Psoas muscle (tissue), 8 donors: ENCODE measurements around the gene TTLL10. TPM values are rescaled to one million over a fixed set of nuclear protein-coding genes. Genes with fewer than 3 reads are reported as not detected.

ENCODE experiments used
- ATAC-seq, 4 donors: fragments of 200-7000 bp; cut with Tn5 transposase; one replicate each; pipeline ENCODE4 v1.9.1; 2020; ENCODE audit warnings: moderate library complexity in 3 of 4, mild to moderate bottlenecking in 2 of 4
- DNase-seq, 2 donors: peaks; one replicate each; pipeline ENCODE4 v3.0.0-alpha.2; 2020
- H3K27ac ChIP-seq: fragments of 200-600 bp; one replicate; pipeline ENCODE4 v1.8.0; 2022
- H3K27me3 ChIP-seq, 3 donors: fragments of 200-600 bp in 1 of 3; one replicate each; pipeline versions ENCODE4 v1.6.1 to v1.8.0; 2013 to 2022; ENCODE audit warnings: low read length in 2 of 3, mild to moderate bottlenecking in 2 of 3, moderate library complexity in 1 of 3; ENCODE audit not compliant: insufficient read depth in 3 of 3
- H3K36me3 ChIP-seq, 2 donors: fragments of 200-600 bp in 1 of 2; one replicate each; pipeline versions ENCODE4 v1.6.1 to v1.8.0; 2013 to 2022; ENCODE audit warnings: low read depth in 1 of 2, mild to moderate bottlenecking in 1 of 2, moderate library complexity in 1 of 2; ENCODE audit not compliant: insufficient read depth in 1 of 2
- H3K4me1 ChIP-seq: fragments of 200-600 bp; one replicate; pipeline ENCODE4 v1.8.0; 2022
- H3K4me3 ChIP-seq: fragments of 200-600 bp; one replicate; pipeline ENCODE4 v1.8.0; 2022; ENCODE audit warnings: mild to moderate bottlenecking
- H3K9me3 ChIP-seq: fragments of 200-600 bp; one replicate; pipeline ENCODE4 v1.8.0; 2022
- CTCF ChIP-seq: fragments of 200-600 bp; IDR thresholded peaks from one replicate; pipeline ENCODE4 v1.8.0; 2022; ENCODE audit warnings: antibody characterized with exemption
- WGBS, 3 donors: extraction: QIAGEN DNeasy Blood & Tissue Kit; methylation state at CpG; one replicate each; pipeline versions ENCODE4 v1.1.6 to v1.1.7; 2013; 5-methylcytosine and 5-hydroxymethylcytosine counted together
- intact Hi-C, 2 donors: fragments of 100-400 bp; cut with DNase I; formaldehyde crosslinking; loops; one replicate each; pipeline versions ENCODE4 v1.11.0 to v1.14.2; 2022
- polyA plus RNA-seq, 3 donors: library from polyadenylated mRNA; stranded (reverse); fragments of 200-250 nt; gene quantifications; one replicate each; pipeline ENCODE4 v1.2.3, GENCODE V29; 2013
- total RNA-seq, 4 donors: library from RNA; stranded (reverse); fragmentation: NEBNext Ultra II Directional in 2 of 4; extraction: Animal tissue kit (Norgen Biotek cat#: 25700) in 2 of 4; gene quantifications; one replicate each; pipeline versions ENCODE4 v1.2.1 to v1.2.4, GENCODE V29; 2021 to 2023
- donor health status: healthy with polysubstance abuse.
- donor health status: DM: no; HTN: no; CAD: no; lungs with moderate emphysema.
- donor health status: Bipolar disorder and iron deficiency.
- donor health status: healthy.
- donor health status: DM: yes; HTN: yes; CAD: no.
- donor health status: DM: no; HTN: no; CAD: no.
- donor health status: DM: no; HTN: no; CAD: no.
- donor health status: DM: yes; HTN: yes; CAD: no.

The TTLL10 gene
- total and polyA plus RNA-seq, 7 donors, result 0.03 to 0.27 (median 0.10) TPM; not detected in 3

- H3K4me1 ChIP-seq, result no peaks in the 10 kb centered on the region
- ATAC-seq (no peak), DNase-seq (no peak)
- H3K27me3 ChIP-seq, result peaks cover 0 to 23% (median 16%) of the 10 kb centered on the region in 3 donors
- H3K4me3 ChIP-seq, result no peak overlapping the region
- H3K9me3 ChIP-seq, result no peaks in the 10 kb centered on the region
- TF ChIP-seq CTCF, result no peak
- H3K36me3 ChIP-seq, result no peaks in the 10 kb centered on the region
- 73 to 79% (median 77%) methylated on average over 20 of the region's 20 CpGs for WGBS, 3 donors
- no peak overlapping the region for H3K27ac ChIP-seq
- intact Hi-C loops, result no loop called here
Observed at GRCh38 chr1:1135339-1136136, 38.1 kb upstream of the TTLL10 start.

GRCh38 chr1:1136547-1137230, 37.0 kb upstream of the TTLL10 start:
- no peak for ATAC-seq
- H3K27ac ChIP-seq, result no peak overlapping the region
- H3K4me1 ChIP-seq, result no peaks in the 10 kb centered on the region

GRCh38 chr1:1137256-1138045, 36.2 kb upstream of the TTLL10 start:
- Histone ChIP-seq H3K4me3 (no peak overlapping the region), H3K27ac (no peak overlapping the region), H3K9me3 (no peaks in the 10 kb centered on the region), H3K27me3 (peaks cover 0 to 23% (median 18%) of the 10 kb centered on the region in 3 donors), H3K4me1 (no peaks in the 10 kb centered on the region), H3K36me3 (no peaks in the 10 kb centered on the region)
- ATAC-seq (no peak), DNase-seq (no peak)
- TF ChIP-seq CTCF, result no peak
- 18 to 22% (median 22%) methylated on average over 26 to 36 of the region's 36 CpGs for WGBS, 3 donors
- intact Hi-C loops, result no loop called here

More at GRCh38 chr1:1136547-1137230, 37.0 kb upstream of the TTLL10 start:
- no peak for DNase-seq
- Histone ChIP-seq H3K4me3 (no peak overlapping the region), H3K27me3 (peaks cover 0 to 21% (median 20%) of the 10 kb centered on the region in 3 donors), H3K9me3 (no peaks in the 10 kb centered on the region), H3K36me3 (no peaks in the 10 kb centered on the region)
- 30 to 43% (median 38%) methylated on average over 28 to 48 of the region's 48 CpGs for WGBS, 3 donors
- TF ChIP-seq CTCF, result no peak
- intact Hi-C loops, result no loop called here

GRCh38 chr1:1140673-1141072, 33.0 kb upstream of the TTLL10 start:
- no peaks in the 10 kb centered on the region for H3K4me1 ChIP-seq
- intact Hi-C loops, result no loop called here
- TF ChIP-seq CTCF, result no peak
- no peak overlapping the region for H3K4me3 ChIP-seq
- peaks cover 0 to 31% (median 26%) of the 10 kb centered on the region in 3 donors for H3K27me3 ChIP-seq
- ATAC-seq (no peak), DNase-seq (no peak)
- WGBS, 3 donors, result 34 to 52% (median 38%) methylated on average over 9 to 18 of the region's 18 CpGs
- no peak overlapping the region for H3K27ac ChIP-seq
- no peaks in the 10 kb centered on the region for H3K9me3 ChIP-seq
- H3K36me3 ChIP-seq, result no peaks in the 10 kb centered on the region
